ACC112 (cell line): ENCODE results near the gene MEGF11.

Source experiments
- H2AFZ ChIP-seq: fragments of 200-600 bp; sonication (generic); one replicate; pipeline ENCODE4 v1.6.0; 2017; ENCODE audit warnings: antibody characterized with exemption, low read length; ENCODE audit not compliant: unreplicated experiment
- H3K27ac ChIP-seq: fragments of 200-600 bp; sonication (generic); 2 replicates; pipeline ENCODE4 v1.5.1; 2014; ENCODE audit warnings: low read depth, mild to moderate bottlenecking, antibody characterized with exemption, low read length, moderate library complexity
- H3K27me3 ChIP-seq: fragments of 200-600 bp; sonication (generic); 2 replicates; pipeline ENCODE4 v1.6.1; 2014; ENCODE audit warnings: mild to moderate bottlenecking, antibody characterized with exemption, low read length, moderate library complexity, mixed read lengths; ENCODE audit not compliant: insufficient read depth
- H3K36me3 ChIP-seq: fragments of 200-600 bp; sonication (generic); 2 replicates; pipeline ENCODE4 v1.6.1; 2016; ENCODE audit warnings: mild to moderate bottlenecking, antibody characterized with exemption, low read length, moderate library complexity, mixed read lengths; ENCODE audit not compliant: insufficient read depth
- H3K4me1 ChIP-seq: fragments of 200-600 bp; sonication (generic); one replicate; pipeline ENCODE4 v1.6.1; 2016; ENCODE audit warnings: low read length, mixed read lengths; ENCODE audit not compliant: insufficient read depth, unreplicated experiment, control insufficient read depth
- H3K4me3 ChIP-seq: fragments of 200-600 bp; sonication (generic); 2 replicates; pipeline ENCODE4 v1.5.1; 2014; ENCODE audit warnings: mild to moderate bottlenecking, low read depth, low read length
- H3K79me2 ChIP-seq: fragments of 200-600 bp; sonication (generic); one replicate; pipeline ENCODE4 v1.6.0; 2016; ENCODE audit warnings: low read length; ENCODE audit not compliant: control insufficient read depth, unreplicated experiment, insufficient read depth

Gene MEGF11

GRCh38 chr15:65939901-65940617 lies 313.5 kb downstream of the MEGF11 start:
- H3K4me1 ChIP-seq: peaks cover 23% of the 10 kb centered on the region
- no peaks in the 10 kb centered on the region for H3K79me2 ChIP-seq
- H3K36me3 ChIP-seq: no peaks in the 10 kb centered on the region
- no peak overlapping the region for H3K27ac ChIP-seq
- no peaks in the 10 kb centered on the region; the same call in 1 of the 2 replicates for H3K27me3 ChIP-seq
- no peak overlapping the region for H2AFZ ChIP-seq
- no peak overlapping the region for H3K4me3 ChIP-seq

- Histone ChIP-seq H3K4me3 (no peak overlapping the region), H3K27me3 (no peaks in the 10 kb centered on the region), H3K27ac (no peak overlapping the region), H3K4me1 (peaks cover 23% of the 10 kb centered on the region), H3K79me2 (no peaks in the 10 kb centered on the region), H2AFZ (no peak overlapping the region), H3K36me3 (no peaks in the 10 kb centered on the region)
Measured at GRCh38 chr15:65938604-65939003, 314.9 kb downstream of the MEGF11 start.

- Histone ChIP-seq H3K36me3 (no peaks in the 10 kb centered on the region), H3K79me2 (no peaks in the 10 kb centered on the region), H3K4me1 (peaks cover 23% of the 10 kb centered on the region), H3K27me3 (no peaks in the 10 kb centered on the region), H3K4me3 (no peak overlapping the region), H3K27ac (no peak overlapping the region), H2AFZ (no peak overlapping the region)
Measured at GRCh38 chr15:65937476-65937875, 316.1 kb downstream of the MEGF11 start.

DNA sequence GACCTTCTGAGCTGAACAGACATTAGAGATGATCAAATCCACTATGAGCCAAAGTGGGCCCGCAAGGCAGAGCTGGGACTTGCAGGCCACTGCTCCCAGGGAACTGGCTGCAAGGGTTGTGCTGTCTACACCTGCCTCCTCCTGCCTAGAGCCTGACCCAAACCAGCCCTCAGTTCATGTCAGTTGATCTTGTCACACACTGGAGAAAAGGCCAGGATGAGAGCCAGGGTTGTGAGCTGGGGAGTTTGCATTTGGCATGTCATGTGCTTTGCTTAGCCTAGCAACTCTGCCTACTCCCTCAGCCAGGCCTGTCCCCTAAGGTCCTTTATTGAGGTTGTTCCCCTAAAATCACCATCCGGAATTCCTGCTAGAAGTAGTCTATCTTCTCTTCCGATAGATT lies 316.5 kb downstream of the MEGF11 start:
- peaks cover 23% of the 10 kb centered on the region for H3K4me1 ChIP-seq
- no peak overlapping the region for H3K4me3 ChIP-seq
- no peaks in the 10 kb centered on the region for H3K27me3 ChIP-seq
- no peak overlapping the region for H3K27ac ChIP-seq
- H2AFZ ChIP-seq: no peak overlapping the region
- no peaks in the 10 kb centered on the region for H3K79me2 ChIP-seq
- H3K36me3 ChIP-seq: no peaks in the 10 kb centered on the region

DNA sequence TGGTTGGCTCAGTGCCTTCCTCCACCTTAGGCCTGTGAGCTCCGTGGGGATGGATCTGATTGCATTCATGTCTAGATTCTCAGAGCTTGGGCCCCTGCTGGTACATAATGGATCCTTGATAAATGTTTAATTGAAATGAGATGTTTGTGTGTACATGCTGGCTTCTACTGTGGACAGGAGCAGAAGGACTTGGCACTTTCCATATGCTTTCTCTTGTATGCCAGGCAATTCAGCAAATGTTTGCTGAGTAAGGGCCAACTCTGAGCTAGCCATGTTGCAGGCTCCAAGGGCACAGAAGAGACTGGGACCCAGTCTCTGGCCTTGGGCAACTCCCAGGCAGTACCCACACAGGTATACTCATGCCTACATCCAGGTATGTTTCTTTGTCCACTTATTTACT lies 317.3 kb downstream of the MEGF11 start:
- H3K27ac ChIP-seq: no peak overlapping the region

DNA sequence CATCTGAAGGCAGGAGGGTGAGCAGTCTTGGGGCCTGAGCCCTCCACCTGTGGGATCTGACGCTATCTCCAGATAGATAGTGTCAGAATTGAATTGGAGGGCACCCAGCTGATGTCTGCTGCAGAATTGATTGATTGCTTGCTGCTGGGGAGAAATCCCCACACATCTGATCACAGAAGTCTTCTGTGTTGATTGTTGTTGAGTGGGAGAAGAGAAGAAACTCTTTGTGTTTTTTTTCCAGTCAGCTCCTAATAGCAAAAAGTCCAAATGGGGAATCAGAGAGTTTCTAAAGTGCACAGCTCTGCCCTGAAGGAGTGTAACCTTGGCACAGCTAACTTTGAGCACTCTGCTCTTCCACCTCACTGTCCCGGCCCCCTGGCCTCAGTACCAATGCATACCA lies 318.2 kb downstream of the MEGF11 start:
- Histone ChIP-seq H3K79me2 (no peaks in the 10 kb centered on the region), H3K27ac (no peak overlapping the region), H3K36me3 (no peaks in the 10 kb centered on the region)

More for the DNA sequence above, 317.3 kb downstream of the MEGF11 start:
- H2AFZ ChIP-seq: no peak overlapping the region
- H3K27me3 ChIP-seq: no peaks in the 10 kb centered on the region
- H3K4me3 ChIP-seq: no peak overlapping the region
- H3K79me2 ChIP-seq: no peaks in the 10 kb centered on the region
- H3K4me1 ChIP-seq: peaks cover 22% of the 10 kb centered on the region
- H3K36me3 ChIP-seq: no peaks in the 10 kb centered on the region

GRCh38 chr15:65931221-65931620 lies 322.3 kb downstream of the MEGF11 start:
- Histone ChIP-seq H3K36me3 (no peaks in the 10 kb centered on the region), H3K4me1 (no peaks in the 10 kb centered on the region), H2AFZ (no peak overlapping the region), H3K4me3 (no peak overlapping the region), H3K27me3 (no peaks in the 10 kb centered on the region), H3K79me2 (no peaks in the 10 kb centered on the region), H3K27ac (no peak overlapping the region)

More for the DNA sequence above, 318.2 kb downstream of the MEGF11 start:
- H3K4me1 ChIP-seq: peaks cover 13% of the 10 kb centered on the region
- H3K27me3 ChIP-seq: no peaks in the 10 kb centered on the region
- H3K4me3 ChIP-seq: no peak overlapping the region
- H2AFZ ChIP-seq: no peak overlapping the region

- no peak overlapping the region for H3K4me3 ChIP-seq
- no peaks in the 10 kb centered on the region for H3K36me3 ChIP-seq
- no peak overlapping the region for H2AFZ ChIP-seq
- no peaks in the 10 kb centered on the region for H3K79me2 ChIP-seq
- H3K27ac ChIP-seq: no peak overlapping the region
- H3K27me3 ChIP-seq: no peaks in the 10 kb centered on the region
- H3K4me1 ChIP-seq: no peaks in the 10 kb centered on the region
Measured at GRCh38 chr15:65930134-65930533, 323.4 kb downstream of the MEGF11 start.

GRCh38 chr15:65929573-65929972 lies 324.0 kb downstream of the MEGF11 start:
- Histone ChIP-seq H3K27me3 (no peaks in the 10 kb centered on the region), H2AFZ (no peak overlapping the region), H3K79me2 (no peaks in the 10 kb centered on the region), H3K4me3 (no peak overlapping the region), H3K4me1 (no peaks in the 10 kb centered on the region), H3K27ac (no peak overlapping the region), H3K36me3 (no peaks in the 10 kb centered on the region)

- Histone ChIP-seq H3K4me1 (no peaks in the 10 kb centered on the region), H3K4me3 (no peak overlapping the region), H3K27me3 (no peaks in the 10 kb centered on the region), H3K36me3 (no peaks in the 10 kb centered on the region), H3K27ac (no peak overlapping the region), H3K79me2 (no peaks in the 10 kb centered on the region), H2AFZ (no peak overlapping the region)
Measured at GRCh38 chr15:65927545-65927944, 326.0 kb downstream of the MEGF11 start.

GRCh38 chr15:65926899-65927298 lies 326.7 kb downstream of the MEGF11 start:
- no peak overlapping the region for H3K27ac ChIP-seq
- no peaks in the 10 kb centered on the region for H3K36me3 ChIP-seq
- no peaks in the 10 kb centered on the region for H3K79me2 ChIP-seq
- H2AFZ ChIP-seq: no peak overlapping the region
- no peaks in the 10 kb centered on the region for H3K27me3 ChIP-seq
- no peaks in the 10 kb centered on the region for H3K4me1 ChIP-seq
- H3K4me3 ChIP-seq: no peak overlapping the region
